Esophagus squamous epithelium (tissue), 4 donors: ENCODE data around the gene ZMIZ2.

ENCODE experiments used
- CTCF ChIP-seq, 6 experiments: fragments of 450-650 bp in 4 of 6; fragments of 200-600 bp in 2 of 6; sonication (generic) in 2 of 6; IDR thresholded peaks; one replicate each; pipeline ENCODE4 v1.5.1; 2016 to 2019; ENCODE audit warnings: antibody characterized with exemption in 6 of 6, mild to moderate bottlenecking in 4 of 6, moderate library complexity in 4 of 6
- POLR2A ChIP-seq, 4 donors: fragments of 450-650 bp; IDR thresholded peaks; one replicate each; pipeline ENCODE4 v1.6.1; 2017; ENCODE audit warnings: antibody characterized with exemption in 4 of 4, mild to moderate bottlenecking in 4 of 4, moderate library complexity in 3 of 4

- TF ChIP-seq POLR2A (IDR thresholded peaks at IDR 0.05), result no peak
- TF ChIP-seq CTCF (IDR thresholded peaks at IDR 0.05), result no peak
These were observed 48.3 kb upstream of the ZMIZ2 start for GRCh38 chr7:44700322-44700721.
